ENCODE measurements around the gene ADM5. TPM values are rescaled to one million over a fixed set of nuclear protein-coding genes. Genes with fewer than 3 reads are reported as not detected.

The ADM5 gene
- total RNA-seq (2014; rRNA removed; shearing (Covaris generic)) = 1.4 and 1.8 TPM in 2 replicates

GRCh38 chr19:49689133-49690078 is at the start of gene ADM5:
ADM5 (plus strand) TSS chr19:49689594; CDS start chr19:49689838, 244 bp downstream.
- peaks cover 22% of the 10 kb centered on the region for H3K36me3 ChIP-seq (replicated peaks; ENCODE audit: control insufficient read depth, insufficient read depth, low read length)
- DNase-seq = peak; percentile 83
- H3K4me3 ChIP-seq (ENCODE audit: insufficient read depth, low read depth, low read length) = peak within 1 kb of the TSS; percentile 74
- no peaks in the 10 kb centered on the region for H3K27me3 ChIP-seq (ENCODE audit: control insufficient read depth, insufficient read depth, low read length)

- DNase-seq = peak; percentile 99
- Histone ChIP-seq H3K27me3 (ENCODE audit: control insufficient read depth, insufficient read depth, low read length) (no peaks in the 10 kb centered on the region), H3K36me3 (replicated peaks; ENCODE audit: control insufficient read depth, insufficient read depth, low read length) (no peaks in the 10 kb centered on the region), H3K4me3 (ENCODE audit: insufficient read depth, low read depth, low read length) (peak within 1 kb of the TSS; percentile 59)
Observed at GRCh38 chr19:49640113-49640898, 49.1 kb upstream of the ADM5 start, which contains the start of gene RRAS. RRAS (minus strand) TSS chr19:49640143; CDS start chr19:49640098, 45 bp downstream.

- H3K4me3 ChIP-seq (ENCODE audit: insufficient read depth, low read depth, low read length) = peak within 1 kb of the TSS; percentile 96
- DNase-seq = peak; percentile 98
- peaks cover 8% of the 10 kb centered on the region for H3K36me3 ChIP-seq (replicated peaks; ENCODE audit: control insufficient read depth, insufficient read depth, low read length)
- H3K27me3 ChIP-seq (ENCODE audit: control insufficient read depth, insufficient read depth, low read length) = no peaks in the 10 kb centered on the region
Observed at GRCh38 chr19:49641688-49642491, 47.5 kb upstream of the ADM5 start, which contains the start of gene SCAF1. SCAF1 (plus strand) TSS chr19:49642209; CDS start chr19:49645027, 2,818 bp downstream.

- H3K36me3 ChIP-seq (replicated peaks; ENCODE audit: control insufficient read depth, insufficient read depth, low read length) = peaks cover 12% of the 10 kb centered on the region
- peak overlapping the region; percentile 96 for H3K4me3 ChIP-seq (ENCODE audit: insufficient read depth, low read depth, low read length)
- DNase-seq = peak; percentile 71
- no peaks in the 10 kb centered on the region for H3K27me3 ChIP-seq (ENCODE audit: control insufficient read depth, insufficient read depth, low read length)
Observed at GRCh38 chr19:49642492-49643035, 46.8 kb upstream of the ADM5 start.

- H3K4me3 ChIP-seq (ENCODE audit: insufficient read depth, low read depth, low read length) = no peak overlapping the region
- DNase-seq = peak; percentile 53
Observed at GRCh38 chr19:49643466-49643865, 45.9 kb upstream of the ADM5 start.

GRCh38 chr19:49645592-49645991 is 43.8 kb upstream of the ADM5 start:
- Histone ChIP-seq H3K36me3 (replicated peaks; ENCODE audit: control insufficient read depth, insufficient read depth, low read length) (peaks cover 22% of the 10 kb centered on the region), H3K27me3 (ENCODE audit: control insufficient read depth, insufficient read depth, low read length) (no peaks in the 10 kb centered on the region), H3K4me3 (ENCODE audit: insufficient read depth, low read depth, low read length) (no peak overlapping the region)
- DNase-seq = peak; percentile 38

More at GRCh38 chr19:49643466-49643865, 45.9 kb upstream of the ADM5 start:
- Histone ChIP-seq H3K36me3 (replicated peaks; ENCODE audit: control insufficient read depth, insufficient read depth, low read length) (peaks cover 13% of the 10 kb centered on the region), H3K27me3 (ENCODE audit: control insufficient read depth, insufficient read depth, low read length) (no peaks in the 10 kb centered on the region)

DNA sequence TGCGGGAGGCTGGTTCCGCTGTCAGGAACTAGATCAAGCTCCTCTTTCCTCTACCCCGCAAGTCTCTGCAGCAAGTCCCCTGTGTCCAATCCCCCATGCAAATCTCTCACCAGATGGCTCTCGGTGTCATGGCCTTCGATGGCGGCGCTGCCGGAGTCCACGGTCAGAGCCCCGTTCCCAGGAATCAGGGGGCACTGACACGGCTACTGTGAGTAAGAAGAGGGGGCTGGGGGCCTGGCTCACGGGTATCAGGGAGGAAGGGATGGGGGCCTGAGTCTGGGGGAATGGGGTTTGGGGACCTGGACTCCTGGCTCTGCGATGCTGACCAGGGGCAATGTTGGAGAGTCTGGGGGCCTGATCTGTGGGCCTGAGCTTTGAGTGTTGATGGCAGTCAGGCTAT is 43.4 kb upstream of the ADM5 start:
- H3K36me3 ChIP-seq (replicated peaks; ENCODE audit: control insufficient read depth, insufficient read depth, low read length) = peaks cover 22% of the 10 kb centered on the region
- H3K4me3 ChIP-seq (ENCODE audit: insufficient read depth, low read depth, low read length) = no peak overlapping the region
- no peaks in the 10 kb centered on the region for H3K27me3 ChIP-seq (ENCODE audit: control insufficient read depth, insufficient read depth, low read length)
- peak; percentile 42 for DNase-seq

DNA sequence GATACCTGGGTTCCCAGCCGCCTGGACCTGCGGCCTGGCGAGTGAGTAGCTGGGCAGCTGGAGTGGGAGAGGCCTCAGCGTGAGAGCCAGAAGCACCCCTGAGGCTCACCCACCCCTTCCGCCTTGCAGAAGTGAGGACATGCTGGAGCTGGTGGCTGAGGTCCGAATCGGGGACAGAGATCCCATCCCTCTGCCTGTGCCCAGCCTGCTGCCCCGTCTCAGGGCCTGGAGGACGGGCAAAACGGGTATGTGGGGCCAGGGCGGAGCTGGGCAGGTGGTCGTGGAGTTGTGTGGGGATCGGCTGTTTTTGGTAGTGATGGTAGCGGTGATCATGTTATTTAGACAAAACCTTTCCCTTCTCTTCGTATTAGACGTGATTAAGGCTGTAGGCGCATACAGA is 42.8 kb upstream of the ADM5 start:
- H3K27me3 ChIP-seq (ENCODE audit: control insufficient read depth, insufficient read depth, low read length) = no peaks in the 10 kb centered on the region

DNA sequence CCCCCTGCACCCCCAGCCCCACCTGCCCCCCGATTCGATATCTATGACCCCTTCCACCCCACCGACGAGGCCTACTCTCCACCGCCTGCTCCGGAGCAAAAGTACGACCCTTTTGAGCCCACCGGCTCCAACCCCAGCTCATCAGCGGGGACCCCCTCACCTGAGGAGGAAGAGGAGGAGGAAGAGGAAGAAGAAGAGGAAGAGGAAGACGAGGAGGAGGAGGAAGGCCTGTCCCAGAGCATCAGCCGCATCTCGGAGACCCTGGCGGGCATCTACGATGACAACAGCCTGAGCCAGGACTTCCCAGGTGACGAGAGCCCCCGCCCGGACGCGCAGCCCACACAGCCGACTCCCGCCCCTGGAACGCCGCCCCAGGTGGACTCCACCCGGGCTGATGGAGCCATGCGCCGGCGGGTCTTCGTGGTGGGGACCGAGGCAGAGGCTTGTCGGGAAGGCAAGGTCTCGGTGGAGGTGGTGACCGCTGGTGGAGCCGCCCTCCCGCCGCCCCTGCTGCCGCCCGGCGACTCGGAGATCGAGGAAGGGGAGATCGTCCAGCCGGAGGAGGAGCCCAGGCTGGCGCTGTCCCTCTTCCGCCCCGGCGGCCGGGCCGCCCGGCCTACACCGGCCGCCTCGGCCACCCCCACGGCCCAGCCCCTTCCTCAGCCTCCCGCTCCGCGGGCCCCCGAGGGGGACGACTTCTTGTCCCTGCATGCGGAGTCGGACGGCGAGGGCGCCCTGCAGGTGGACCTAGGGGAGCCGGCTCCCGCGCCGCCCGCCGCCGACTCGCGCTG is 38.2 kb upstream of the ADM5 start:
- DNase-seq = peak; percentile 59
- no peaks in the 10 kb centered on the region for H3K27me3 ChIP-seq (ENCODE audit: control insufficient read depth, insufficient read depth, low read length)
- peaks cover 30% of the 10 kb centered on the region for H3K36me3 ChIP-seq (replicated peaks; ENCODE audit: control insufficient read depth, insufficient read depth, low read length)
- no peak overlapping the region for H3K4me3 ChIP-seq (ENCODE audit: insufficient read depth, low read depth, low read length)

More for the DNA sequence above, 42.8 kb upstream of the ADM5 start:
- DNase-seq = peak; percentile 37
- no peak overlapping the region for H3K4me3 ChIP-seq (ENCODE audit: insufficient read depth, low read depth, low read length)
- H3K36me3 ChIP-seq (replicated peaks; ENCODE audit: control insufficient read depth, insufficient read depth, low read length) = peaks cover 22% of the 10 kb centered on the region

DNA sequence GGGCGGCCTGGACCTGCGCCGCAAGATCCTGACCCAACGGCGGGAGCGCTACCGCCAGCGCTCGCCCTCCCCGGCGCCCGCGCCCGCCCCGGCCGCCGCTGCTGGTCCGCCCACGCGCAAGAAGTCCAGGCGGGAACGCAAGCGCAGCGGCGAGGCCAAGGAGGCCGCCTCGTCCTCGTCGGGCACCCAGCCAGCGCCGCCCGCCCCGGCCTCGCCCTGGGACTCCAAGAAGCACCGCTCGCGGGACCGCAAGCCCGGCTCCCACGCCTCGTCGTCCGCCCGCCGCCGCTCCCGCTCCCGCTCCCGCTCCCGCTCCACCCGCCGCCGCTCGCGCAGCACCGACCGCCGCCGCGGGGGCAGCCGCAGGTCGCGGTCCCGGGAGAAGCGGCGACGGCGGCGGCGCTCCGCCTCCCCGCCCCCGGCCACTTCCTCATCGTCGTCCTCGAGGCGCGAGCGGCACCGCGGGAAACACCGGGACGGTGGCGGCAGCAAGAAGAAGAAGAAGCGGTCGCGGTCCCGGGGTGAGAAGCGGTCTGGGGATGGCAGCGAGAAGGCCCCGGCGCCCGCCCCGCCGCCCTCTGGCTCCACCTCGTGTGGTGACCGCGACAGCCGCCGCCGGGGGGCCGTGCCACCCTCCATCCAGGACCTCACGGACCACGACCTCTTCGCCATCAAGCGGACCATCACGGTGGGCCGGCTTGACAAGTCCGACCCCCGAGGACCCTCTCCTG is 37.4 kb upstream of the ADM5 start:
- Histone ChIP-seq H3K36me3 (replicated peaks; ENCODE audit: control insufficient read depth, insufficient read depth, low read length) (peaks cover 30% of the 10 kb centered on the region), H3K27me3 (ENCODE audit: control insufficient read depth, insufficient read depth, low read length) (no peaks in the 10 kb centered on the region)

DNA sequence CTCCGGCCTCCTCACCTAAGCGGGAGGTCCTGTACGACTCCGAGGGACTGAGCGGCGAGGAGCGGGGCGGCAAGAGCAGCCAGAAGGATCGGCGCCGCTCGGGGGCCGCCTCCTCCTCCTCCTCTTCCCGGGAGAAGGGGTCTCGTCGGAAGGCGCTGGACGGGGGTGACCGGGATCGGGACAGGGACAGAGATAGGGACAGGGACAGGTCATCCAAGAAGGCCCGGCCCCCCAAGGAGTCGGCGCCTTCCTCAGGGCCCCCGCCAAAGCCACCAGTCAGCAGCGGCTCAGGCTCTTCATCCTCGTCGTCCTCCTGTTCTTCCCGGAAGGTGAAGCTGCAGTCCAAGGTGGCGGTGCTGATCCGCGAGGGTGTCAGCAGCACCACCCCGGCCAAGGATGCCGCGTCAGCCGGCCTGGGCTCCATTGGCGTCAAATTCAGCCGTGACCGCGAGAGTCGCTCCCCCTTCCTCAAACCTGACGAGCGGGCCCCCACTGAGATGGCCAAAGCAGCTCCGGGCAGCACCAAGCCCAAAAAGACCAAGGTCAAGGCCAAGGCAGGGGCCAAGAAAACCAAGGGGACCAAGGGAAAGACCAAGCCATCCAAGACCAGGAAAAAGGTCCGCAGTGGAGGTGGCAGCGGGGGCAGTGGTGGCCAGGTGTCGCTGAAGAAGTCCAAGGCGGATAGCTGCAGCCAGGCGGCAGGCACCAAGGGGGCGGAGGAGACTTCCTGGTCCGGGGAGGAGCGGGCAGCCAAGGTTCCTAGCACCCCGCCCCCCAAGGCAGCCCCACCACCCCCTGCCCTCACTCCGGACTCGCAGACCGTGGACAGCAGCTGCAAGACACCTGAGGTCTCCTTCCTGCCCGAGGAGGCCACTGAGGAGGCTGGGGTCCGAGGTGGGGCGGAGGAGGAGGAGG is 36.6 kb upstream of the ADM5 start:
- H3K27me3 ChIP-seq (ENCODE audit: control insufficient read depth, insufficient read depth, low read length) = no peaks in the 10 kb centered on the region
- peaks cover 28% of the 10 kb centered on the region for H3K36me3 ChIP-seq (replicated peaks; ENCODE audit: control insufficient read depth, insufficient read depth, low read length)
- no peak overlapping the region for H3K4me3 ChIP-seq (ENCODE audit: insufficient read depth, low read depth, low read length)
- no peak for DNase-seq

More for the DNA sequence above, 37.4 kb upstream of the ADM5 start:
- no peak overlapping the region for H3K4me3 ChIP-seq (ENCODE audit: insufficient read depth, low read depth, low read length)
- DNase-seq = peak; percentile 64

GRCh38 chr19:49653466-49653806 is 36.0 kb upstream of the ADM5 start:
- no peak for DNase-seq
- peaks cover 28% of the 10 kb centered on the region for H3K36me3 ChIP-seq (replicated peaks; ENCODE audit: control insufficient read depth, insufficient read depth, low read length)
- no peaks in the 10 kb centered on the region for H3K27me3 ChIP-seq (ENCODE audit: control insufficient read depth, insufficient read depth, low read length)
- H3K4me3 ChIP-seq (ENCODE audit: insufficient read depth, low read depth, low read length) = no peak overlapping the region
